Gastrocnemius medialis (tissue), 4 donors: Measurements from ENCODE around the gene MPDU1.

ENCODE experiments used
- POLR2A ChIP-seq, 2 donors: fragments of 450-650 bp; IDR thresholded peaks; one replicate each; pipeline ENCODE4 v1.6.1; 2017; ENCODE audit warnings: antibody characterized with exemption in 2 of 2, mild to moderate bottlenecking in 2 of 2, moderate library complexity in 2 of 2
- TF ChIP-seq, protein P1 (sequence below), 5 experiments: fragments of 450-650 bp in 3 of 5; fragments of 200-600 bp in 2 of 5; sonication (generic) in 2 of 5; IDR thresholded peaks in 4 of 5; conservative IDR thresholded peaks in 1 of 5; 1 replicate in 4 of 5; 2 replicates in 1 of 5; pipeline ENCODE4 v1.5.1; 2016 to 2019; ENCODE audit warnings: antibody characterized with exemption in 5 of 5, mild to moderate bottlenecking in 3 of 5, moderate library complexity in 3 of 5

DNA sequence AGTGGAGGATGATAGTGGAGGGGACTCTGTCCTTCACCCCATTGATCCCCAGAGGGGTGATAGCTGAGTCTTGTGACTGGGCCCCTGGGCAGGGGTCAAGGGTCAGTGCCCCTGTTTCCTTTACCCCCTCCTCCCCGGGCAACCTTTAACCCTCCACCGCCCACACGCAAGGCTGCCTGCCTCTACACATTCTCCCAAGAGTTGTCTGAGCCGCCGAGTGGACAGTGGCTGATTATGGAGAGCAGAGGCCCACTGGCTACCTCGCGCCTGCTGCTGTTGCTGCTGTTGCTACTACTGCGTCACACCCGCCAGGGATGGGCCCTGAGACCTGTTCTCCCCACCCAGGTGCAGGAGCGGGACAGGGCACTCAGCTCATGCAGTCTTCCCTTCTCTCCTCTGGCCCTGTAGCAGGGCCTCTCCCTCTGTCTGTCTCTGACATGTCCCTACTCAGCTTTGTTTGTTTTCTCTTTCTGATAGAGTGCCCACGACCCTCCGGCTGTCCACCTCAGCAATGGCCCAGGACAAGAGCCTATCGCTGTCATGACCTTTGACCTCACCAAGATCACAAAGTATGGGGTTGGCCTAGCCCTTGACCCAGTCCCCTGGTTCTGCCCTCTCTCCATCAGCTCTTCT is 46.4 kb downstream of the MPDU1 start, which contains the start of gene SHBG:
- TF ChIP-seq POLR2A (IDR thresholded peaks at IDR 0.05), result no peak
- TF ChIP-seq, protein P1, sequence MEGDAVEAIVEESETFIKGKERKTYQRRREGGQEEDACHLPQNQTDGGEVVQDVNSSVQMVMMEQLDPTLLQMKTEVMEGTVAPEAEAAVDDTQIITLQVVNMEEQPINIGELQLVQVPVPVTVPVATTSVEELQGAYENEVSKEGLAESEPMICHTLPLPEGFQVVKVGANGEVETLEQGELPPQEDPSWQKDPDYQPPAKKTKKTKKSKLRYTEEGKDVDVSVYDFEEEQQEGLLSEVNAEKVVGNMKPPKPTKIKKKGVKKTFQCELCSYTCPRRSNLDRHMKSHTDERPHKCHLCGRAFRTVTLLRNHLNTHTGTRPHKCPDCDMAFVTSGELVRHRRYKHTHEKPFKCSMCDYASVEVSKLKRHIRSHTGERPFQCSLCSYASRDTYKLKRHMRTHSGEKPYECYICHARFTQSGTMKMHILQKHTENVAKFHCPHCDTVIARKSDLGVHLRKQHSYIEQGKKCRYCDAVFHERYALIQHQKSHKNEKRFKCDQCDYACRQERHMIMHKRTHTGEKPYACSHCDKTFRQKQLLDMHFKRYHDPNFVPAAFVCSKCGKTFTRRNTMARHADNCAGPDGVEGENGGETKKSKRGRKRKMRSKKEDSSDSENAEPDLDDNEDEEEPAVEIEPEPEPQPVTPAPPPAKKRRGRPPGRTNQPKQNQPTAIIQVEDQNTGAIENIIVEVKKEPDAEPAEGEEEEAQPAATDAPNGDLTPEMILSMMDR (IDR thresholded peaks at IDR 0.05 in 4 of 5, conservative IDR thresholded peaks at IDR 0.05 in 1 of 5), result no peak
